Left colon (tissue), 2 donors: ENCODE results near the gene SLC6A3. TPM values are rescaled to one million over a fixed set of nuclear protein-coding genes. Genes with fewer than 3 reads are reported as not detected.

Experiments used
- ATAC-seq: fragments of 200-7000 bp; cut with Tn5 transposase; one replicate; pipeline ENCODE4 v1.9.1; 2020; ENCODE audit warnings: mild to moderate bottlenecking, moderate library complexity
- DNase-seq, 2 donors: peaks; one replicate each; pipeline ENCODE4 v3.0.0-alpha.2; 2020
- intact Hi-C, 2 donors: fragments of 100-400 bp; cut with DNase I in 1 of 2; cut with micrococcal nuclease in 1 of 2; formaldehyde crosslinking; loops; one replicate each; pipeline versions ENCODE4 v1.11.2 to v1.14.0; 2022; cut with DNase I, micrococcal nuclease
- total RNA-seq, 2 donors: library from RNA; stranded (reverse); fragmentation: NEBNext Ultra II Directional; extraction: Animal tissue kit (Norgen Biotek cat#: 25700); gene quantifications; one replicate each; pipeline ENCODE4 v1.2.1, GENCODE V29; 2021
- donor health status: DM: no; HTN: no; CAD: no.
- donor health status: DM: yes; HTN: yes; CAD: no.

Gene SLC6A3
- total RNA-seq, 2 donors from 2014 or later = not detected

DNA sequence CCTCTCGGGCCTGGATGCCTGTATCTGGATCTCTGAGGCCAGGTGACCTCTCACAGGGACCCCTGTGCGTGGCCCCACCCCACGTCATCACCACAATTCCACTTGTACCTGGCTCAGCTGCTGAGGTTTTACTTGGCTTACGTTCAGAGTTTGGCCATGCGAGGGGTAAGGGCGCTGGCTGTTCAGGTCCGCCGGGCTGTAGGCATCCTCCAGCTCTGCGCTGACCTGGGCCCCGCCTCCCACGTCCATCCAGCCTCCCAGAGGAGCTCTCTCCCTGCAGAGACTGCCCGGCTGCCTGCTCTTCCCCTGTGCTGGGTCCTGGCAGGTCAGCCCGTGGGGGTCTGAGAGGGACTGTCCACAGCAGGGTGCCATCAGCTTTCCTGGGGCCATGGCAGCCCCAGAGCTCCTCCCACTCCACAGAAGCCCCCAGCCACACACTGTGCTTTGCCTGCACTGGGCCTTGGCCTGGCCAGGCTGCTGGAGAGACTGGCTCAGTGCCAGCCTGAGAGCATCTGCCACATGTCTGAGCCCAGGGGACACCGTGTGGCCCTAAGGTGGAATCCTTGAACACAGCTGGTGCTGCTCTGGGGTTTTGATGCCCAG, 43.6 kb downstream of the SLC6A3 start:
- DNase-seq (no peak), ATAC-seq (no peak)
- intact Hi-C loops = no loop called here

DNA sequence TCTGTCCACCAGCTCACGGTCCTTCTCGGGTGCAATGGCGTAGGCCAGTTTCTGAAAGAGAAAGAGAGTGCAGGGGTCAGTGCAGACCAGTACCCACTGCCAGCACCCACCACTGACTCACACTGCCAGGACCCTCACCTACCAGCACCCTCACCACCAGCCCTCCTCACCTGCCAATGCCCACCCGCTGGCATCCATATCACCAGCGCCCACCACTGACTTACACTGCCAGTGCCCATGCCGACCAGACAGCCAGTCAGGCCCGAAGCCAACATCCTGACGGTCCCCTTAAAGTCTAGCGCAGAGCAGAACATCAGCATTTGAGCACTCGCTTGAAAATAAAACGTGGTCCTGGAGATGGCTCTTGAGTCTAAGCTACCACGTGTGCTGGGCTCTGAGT, 44.3 kb downstream of the SLC6A3 start:
- no peak for DNase-seq
- intact Hi-C loops = no loop called here
- no peak for ATAC-seq

DNA sequence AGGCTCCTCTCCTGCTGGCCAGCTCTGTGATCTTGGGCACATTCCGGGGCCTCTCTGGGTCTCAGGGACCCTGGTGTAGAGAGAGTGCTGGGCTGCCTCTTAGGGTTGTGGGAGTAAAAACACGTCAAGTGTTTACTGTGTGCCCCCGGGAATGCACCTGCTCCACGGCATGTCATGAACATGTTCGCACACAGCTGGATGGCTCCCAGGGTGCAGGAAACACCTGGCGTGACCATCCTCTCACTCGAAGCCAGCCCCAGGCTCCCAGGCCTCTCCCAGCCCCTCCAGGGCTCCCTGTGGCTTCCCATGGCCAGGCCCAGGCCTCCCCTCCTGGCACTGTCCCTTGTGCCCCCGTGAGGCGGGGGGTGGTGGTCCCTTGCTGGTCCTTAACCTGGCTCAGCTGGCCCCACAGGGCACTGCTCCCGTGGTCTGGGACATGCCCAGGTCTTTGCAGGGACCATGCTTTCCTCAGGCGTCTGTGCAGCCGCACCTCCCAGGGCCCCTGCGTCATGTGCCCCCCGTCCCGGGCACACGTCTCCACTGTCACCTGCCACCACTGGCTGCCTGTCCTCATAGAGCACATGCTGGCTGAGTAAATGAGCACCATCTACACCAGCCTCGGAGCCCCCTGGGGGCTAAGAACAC, 44.9 kb downstream of the SLC6A3 start:
- intact Hi-C loops = no loop called here

DNA sequence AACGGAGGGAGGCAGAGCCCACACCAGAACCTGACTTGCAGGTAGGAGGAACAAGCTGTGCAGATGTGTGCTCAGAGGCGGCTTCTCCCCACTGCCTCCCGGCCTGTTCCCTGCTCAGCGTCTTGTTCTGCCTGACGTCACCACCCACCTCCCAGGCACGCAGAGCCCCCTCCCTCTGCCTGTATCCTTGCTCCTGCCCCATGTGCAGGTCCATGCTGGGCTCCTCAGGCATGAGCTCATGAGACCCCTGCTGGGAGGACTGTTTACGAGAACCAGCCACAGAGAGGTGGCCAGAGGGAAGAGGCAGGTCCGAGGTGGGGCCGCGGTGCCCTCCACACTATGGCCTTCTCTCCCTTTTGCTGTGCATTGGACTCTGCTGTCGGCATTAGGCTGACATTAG, 45.5 kb downstream of the SLC6A3 start:
- intact Hi-C loops = no loop called here
- DNase-seq (no peak), ATAC-seq (no peak)

More for the DNA sequence above, 44.9 kb downstream of the SLC6A3 start:
- DNase-seq (no peak), ATAC-seq (no peak)

DNA sequence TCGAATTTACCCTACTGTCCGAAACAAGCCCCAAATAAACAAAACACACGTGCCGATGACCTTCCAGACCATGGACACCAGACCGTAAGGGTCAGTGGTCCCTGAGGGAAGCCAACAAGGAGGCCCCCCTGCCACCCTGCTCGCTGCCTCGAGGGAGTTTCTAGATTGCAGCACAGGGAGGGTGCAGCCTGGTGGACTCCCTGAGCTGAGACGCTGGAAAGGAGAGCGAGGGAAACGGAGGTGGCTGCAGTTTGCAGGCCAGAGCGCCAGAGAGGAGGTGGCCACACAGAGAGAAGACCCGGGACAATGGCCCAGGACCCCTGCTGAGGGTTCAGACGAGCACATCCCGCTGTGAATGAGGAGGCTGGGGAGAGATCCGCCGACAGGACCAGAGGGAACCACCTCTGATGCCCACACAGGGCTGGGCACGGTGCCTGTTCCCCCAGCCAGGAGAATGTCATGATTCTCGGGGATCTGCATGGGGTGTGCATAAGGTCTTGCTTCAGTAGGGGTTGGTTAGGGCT, 48.9 kb downstream of the SLC6A3 start:
- DNase-seq (no peak), ATAC-seq (no peak)
- intact Hi-C loops = no loop called here

DNA sequence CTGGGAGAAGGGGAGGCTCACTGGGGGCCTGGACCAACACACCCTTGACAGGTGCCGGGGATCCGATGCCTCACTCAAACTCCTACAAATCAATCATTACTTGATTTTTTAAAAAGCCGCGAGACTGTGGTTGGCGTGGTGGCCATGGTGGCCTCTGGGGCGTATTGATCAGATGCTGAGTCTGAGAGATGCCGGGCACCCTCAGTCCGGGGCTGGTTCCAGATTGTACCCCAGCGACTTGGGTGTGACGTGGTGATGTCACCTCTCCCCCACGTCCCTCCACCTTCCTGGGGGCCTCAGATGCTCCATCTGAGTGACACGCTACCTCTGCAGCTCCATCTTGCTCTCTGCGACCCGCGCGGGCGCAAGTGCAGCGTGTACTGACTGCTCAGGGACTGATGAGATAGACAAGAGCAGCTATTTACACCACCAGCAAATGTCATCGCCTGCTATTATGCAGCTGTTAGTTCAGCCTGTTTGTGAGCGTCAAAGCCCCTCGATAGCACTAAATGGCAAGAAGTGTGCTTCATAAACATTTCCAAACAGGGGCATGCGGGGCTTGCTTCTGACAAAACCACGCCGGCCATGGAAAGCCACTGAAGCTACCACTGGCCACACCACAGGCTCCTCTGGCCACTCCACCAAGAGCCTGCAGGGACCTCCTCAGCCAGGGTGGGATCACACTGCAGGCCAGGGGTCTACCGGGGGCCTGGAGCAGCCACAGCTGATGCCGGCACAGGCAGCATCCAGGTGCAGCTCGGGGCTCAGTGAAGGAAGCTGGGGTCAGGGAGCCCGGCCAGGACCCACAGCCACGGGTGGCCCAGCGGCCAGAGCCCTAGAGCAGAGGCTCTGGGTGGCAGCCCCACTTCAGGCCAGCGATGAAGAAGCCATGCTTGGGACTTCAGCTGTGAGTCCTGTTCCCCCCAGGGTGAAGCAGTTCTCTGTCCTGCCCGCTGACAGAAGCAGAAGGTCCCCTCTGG, 50.1 kb downstream of the SLC6A3 start:
- intact Hi-C loops = no loop called here
- no peak for DNase-seq
- no peak for ATAC-seq

DNA sequence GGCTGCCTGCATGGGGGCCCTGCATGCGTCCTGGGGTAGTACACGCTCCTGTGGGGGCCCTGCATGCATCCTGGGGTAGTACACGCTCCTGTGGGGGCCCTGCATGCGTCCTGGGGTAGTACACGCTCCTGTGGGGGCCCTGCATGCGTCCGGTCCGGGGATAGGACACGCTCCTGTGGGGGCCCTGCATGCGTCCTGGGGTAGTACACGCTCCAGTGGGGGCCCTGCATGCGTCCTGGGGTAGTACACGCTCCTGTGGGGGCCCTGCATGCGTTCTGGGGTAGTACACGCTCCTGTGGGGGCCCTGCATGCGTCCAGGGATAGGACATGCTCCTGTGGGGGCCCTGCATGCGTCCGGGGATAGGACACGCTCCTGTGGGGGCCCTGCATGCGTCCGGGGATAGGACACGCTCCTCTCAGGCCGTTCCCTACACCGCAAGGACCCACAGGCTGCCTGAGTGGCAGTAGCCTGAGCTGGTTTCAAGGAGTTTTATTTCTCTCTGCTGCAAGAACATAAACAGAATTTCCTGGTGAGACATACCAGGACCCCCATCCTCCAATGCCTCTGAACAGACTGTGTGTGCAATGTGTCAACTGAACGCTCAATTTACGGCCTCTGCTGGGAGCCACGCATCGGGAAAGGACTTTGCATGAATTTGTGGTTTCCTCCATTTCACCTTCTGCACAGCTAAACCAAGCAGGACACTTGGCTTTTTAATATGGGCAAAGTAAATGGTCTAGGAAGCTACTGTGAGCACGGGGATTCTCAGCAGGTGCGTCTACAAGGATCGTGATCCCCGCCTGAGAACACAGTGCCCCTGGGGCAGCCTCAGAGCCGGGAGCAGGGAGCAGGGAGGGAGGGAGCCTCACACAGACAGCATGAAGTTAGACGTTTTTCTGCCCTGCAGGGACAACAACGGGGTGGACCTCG, 51.4 kb downstream of the SLC6A3 start:
- DNase-seq = no peak
- ATAC-seq = no peak

DNA sequence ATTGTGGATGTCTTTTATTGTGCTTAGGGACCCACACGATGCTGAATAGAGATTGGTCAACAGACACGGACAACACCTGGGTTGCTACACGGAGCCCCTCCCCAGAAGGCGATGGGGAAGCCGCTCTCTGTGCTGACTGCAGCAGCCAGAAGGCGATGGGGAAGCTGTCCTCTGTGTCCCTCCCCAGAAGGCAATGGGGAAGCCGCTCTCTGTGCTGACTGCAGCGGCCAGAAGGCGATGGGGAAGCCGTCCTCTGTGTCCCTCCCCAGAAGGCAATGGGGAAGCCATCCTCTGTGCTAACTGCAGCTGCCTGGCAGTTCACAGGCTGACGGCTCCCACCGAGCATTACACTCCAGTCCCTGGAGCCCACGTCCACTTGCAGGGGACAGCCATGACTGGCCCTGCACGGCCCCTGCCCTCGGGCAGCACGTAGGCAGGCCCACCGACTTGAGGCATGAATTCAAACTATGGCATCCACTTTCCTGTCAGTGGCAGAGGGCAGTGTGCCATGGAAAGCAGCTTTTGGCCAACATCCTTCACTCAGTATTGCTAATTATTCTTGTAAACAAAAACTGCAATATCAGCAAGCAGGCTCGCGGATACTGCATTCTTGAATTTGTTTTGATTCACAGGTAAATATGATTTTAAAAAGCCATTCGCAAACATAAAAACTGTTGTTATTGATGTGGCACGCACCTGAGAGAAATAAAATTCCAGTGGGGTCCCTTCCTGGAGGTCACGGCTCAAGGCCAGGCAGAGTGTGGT, 52.3 kb downstream of the SLC6A3 start:
- intact Hi-C loops = no loop called here
- no peak for DNase-seq
- ATAC-seq = no peak

More for the DNA sequence above, 51.4 kb downstream of the SLC6A3 start:
- intact Hi-C loops = no loop called here

DNA sequence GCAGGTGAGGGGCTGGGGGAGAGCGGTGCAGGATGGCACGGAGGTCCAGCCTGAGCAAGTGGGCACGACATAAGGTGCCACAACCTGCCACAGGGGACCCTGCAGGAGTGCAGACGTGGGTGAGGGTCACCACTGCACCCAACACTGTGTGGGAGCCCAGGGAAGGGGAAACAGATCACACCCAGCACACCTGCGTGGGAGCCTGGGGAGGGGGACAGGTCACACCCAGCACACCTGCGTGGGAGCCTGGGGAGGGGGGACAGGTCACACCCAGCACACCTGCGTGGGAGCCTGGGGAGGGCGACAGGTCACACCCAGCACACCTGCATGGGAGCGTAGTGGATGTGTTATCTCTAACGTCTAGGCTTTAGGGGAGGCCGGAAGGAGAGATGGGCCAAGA, 53.0 kb downstream of the SLC6A3 start:
- DNase-seq (no peak), ATAC-seq (no peak)
- intact Hi-C loops = no loop called here

DNA sequence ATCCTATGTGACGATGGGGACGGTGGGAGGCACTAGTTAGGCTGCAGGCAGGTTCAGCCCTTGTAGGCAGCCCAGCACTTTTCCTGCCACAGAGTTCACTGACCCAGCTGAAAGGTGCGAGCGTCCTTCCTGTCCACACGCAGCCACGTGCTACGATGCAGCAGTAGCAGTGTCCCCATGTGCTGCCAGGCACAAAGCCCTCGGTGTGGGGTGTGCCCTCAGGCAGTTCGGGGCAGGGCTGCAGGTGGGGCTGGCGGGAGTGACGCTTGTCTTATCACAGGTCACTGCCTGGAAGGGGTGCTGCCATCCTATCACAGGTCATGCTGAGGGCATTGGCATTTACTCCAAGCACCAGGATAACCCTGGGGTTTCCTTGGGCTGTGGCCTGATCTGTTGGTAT, 53.5 kb downstream of the SLC6A3 start:
- intact Hi-C loops = no loop called here
- DNase-seq = no peak
- peak; percentile 61 for ATAC-seq

DNA sequence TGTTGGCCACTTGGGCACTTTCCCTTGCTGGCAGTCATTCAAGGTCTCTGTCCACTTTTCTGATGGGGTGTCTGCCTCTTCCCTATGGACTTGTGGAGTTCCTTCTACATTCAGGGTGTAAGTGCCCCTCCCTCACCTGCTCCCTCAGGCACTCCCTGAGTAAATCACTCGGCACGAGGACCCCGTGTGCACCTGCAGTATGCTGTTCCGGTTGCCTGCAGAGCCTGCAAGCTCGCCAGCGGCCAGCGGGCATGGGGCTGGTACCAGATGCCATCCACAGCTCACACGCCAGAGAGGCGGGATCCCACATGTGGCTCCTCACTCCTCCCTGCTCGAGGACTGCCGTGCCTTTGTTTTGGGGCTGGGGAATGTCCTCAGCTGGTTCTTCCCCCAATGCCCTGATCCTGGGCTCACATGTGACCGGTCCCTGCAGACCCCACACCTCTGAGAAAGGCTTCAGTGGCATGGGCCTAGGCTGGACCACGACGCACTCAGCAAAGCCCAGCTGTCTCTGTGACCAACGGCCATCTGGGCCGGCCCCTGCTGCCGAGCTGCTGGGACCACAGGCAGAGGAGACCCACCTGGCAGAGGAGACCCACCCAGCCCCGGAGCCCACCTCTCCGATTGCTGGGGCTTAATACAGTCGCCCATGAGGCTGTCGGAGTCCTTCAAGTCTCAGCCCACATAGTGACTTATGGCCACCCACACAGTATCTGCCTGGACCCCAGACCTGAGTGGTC, 54.2 kb downstream of the SLC6A3 start:
- ATAC-seq = no peak
- DNase-seq = no peak
- intact Hi-C loops = no loop called here

DNA sequence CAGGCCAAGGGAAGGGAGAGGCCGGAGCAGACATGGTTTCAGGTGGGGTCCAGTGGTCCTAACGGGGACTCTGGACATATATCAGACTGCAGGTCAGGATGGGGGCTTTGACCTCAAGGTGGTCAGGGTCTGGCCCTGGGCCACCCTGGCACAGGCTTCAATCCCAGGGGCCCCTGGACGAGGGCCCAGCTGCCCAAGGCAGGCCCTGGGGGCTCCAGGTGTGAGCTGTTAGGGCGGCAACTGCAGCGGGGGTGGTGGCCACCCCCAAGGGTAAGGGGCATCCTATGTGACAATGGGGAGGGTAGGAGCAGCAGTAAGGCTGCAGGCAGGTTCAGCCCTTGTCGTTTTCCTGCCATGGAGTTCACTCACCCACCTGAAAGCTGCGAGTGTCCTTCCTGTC, 54.9 kb downstream of the SLC6A3 start:
- no peak for DNase-seq
- ATAC-seq = no peak
- intact Hi-C loops = no loop called here

DNA sequence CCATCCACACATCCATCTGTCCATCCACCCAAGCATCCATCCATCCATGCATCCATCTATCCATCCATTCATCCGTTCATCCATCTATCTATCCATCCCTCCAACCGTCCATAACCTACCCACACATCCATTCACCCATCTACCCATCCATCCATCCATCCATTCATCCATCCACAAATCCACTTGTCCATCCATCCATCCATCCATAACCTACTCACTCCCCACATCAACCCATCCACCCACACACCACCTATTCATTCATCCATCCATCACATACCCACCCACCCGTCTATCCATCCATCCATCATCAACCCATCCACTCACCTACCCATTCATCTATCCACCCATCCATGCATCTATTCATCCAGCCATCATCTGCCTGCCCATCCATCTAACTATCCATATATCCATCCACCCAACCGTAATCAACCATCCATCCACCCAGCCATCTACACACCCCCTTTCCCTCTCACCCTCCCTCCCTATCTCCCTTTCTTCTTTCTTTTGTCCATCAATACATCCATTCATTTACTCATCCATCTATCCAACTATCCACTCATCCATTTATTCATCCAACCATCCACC, 56.8 kb downstream of the SLC6A3 start:
- ATAC-seq (no peak), DNase-seq (no peak)
- intact Hi-C loops = no loop called here

DNA sequence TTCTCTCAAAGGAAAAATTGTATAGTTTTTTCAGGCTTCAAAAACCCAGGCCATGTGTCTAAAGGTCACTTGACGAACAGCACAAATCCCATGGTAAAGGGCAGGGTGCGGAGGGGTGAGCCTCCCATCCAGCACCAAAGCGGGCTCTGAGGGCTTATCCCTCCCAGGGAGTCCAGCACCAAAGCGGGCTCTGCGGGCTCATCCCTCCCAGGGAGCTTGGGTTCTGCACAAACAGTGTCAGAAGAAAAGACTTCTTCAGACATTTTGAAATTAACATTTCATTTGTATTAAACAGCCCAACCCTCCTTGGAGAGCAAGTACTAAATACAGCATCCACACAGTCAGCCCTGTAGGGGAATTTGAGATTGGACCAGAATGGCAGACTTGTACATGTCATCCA, 57.4 kb downstream of the SLC6A3 start:
- intact Hi-C loops = no loop called here

DNA sequence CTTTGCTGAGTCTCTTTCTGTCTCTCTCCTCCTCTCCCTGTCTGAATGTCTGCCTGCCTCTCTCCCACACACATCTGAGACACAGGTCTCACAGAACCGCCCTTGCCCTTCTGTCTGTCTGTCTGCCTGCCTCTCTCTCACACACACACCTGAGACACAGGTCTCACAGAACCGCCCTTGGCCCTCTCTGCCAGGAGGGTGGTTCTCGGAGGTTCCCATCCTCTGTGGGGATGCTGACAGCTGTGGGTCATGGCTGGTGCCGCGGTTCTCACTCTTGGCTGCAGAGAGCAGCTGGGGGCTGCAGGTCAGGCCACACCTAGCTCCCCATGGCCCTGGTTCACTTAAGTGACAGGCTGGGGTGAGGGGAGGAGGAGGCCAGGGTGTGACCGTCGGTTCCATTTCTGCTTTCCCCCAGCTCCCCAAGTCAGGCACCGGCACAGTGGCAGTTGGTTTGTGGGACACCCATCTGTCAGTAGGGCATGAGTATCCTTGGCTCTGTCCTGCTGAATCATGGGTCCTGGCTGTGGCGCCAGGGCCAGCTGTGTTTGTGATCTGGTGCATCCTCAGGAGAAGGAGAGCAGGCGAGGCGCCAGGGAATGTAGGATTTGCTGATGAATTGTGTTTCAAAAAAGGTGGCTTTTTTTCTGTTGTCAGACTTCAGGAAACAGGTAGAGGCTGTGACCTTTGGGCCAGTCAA, 58.0 kb downstream of the SLC6A3 start:
- intact Hi-C loops = no loop called here

More for the DNA sequence above, 57.4 kb downstream of the SLC6A3 start:
- ATAC-seq (no peak), DNase-seq (no peak)

DNA sequence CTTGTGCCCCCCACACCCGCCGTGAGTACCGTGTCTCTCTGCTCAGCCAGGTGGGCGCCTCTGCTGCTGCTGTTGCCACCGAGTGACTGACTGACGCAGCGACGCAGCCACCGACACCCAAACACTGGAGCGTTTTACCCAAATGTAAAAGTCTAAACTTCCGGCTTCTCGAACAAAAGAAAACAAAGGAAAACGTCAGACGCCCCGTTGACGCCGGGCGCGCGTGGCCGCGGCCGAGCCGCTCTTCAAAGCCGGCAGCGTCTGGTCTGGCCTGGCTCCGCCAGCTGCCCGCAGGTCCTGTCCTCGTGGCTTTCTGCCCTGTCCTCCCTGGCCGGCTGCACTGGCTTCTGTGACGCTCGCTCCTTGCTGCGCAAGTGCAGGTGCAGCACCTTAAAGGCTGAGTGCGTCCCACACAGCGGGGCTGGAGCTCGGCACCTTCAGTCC, 58.9 kb downstream of the SLC6A3 start:
- peak; percentile 70 for ATAC-seq
- DNase-seq = peak; percentile 55 to 71
- intact Hi-C loops = no loop called here

More for the DNA sequence above, 58.0 kb downstream of the SLC6A3 start:
- DNase-seq (no peak), ATAC-seq (no peak)
